ENCODE data around the gene WDR86.

DNA sequence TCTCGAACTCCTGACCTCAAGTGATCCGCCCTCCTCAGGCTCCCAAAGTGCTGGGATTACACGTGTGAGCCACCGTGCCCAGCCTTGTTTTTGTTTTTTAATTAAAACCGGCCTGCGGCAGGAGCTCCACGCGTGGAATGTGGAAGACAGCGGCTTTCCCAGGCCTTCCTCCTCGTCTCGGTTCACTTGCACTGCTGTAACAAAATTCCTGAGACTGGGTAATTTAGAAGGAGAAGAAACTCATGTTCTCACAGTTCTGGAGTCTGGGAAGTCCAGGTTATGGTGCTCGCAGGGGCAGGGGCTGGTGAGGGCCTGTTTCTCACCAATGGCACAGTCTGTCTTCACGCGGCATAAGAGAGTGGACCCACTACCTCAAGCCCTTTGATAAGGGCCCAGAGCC lies 44.5 kb upstream of the WDR86 start:
- TF ChIP-seq, protein P1, sequence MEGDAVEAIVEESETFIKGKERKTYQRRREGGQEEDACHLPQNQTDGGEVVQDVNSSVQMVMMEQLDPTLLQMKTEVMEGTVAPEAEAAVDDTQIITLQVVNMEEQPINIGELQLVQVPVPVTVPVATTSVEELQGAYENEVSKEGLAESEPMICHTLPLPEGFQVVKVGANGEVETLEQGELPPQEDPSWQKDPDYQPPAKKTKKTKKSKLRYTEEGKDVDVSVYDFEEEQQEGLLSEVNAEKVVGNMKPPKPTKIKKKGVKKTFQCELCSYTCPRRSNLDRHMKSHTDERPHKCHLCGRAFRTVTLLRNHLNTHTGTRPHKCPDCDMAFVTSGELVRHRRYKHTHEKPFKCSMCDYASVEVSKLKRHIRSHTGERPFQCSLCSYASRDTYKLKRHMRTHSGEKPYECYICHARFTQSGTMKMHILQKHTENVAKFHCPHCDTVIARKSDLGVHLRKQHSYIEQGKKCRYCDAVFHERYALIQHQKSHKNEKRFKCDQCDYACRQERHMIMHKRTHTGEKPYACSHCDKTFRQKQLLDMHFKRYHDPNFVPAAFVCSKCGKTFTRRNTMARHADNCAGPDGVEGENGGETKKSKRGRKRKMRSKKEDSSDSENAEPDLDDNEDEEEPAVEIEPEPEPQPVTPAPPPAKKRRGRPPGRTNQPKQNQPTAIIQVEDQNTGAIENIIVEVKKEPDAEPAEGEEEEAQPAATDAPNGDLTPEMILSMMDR (conservative IDR thresholded peaks at IDR 0.05): no peak
- no peak for TF ChIP-seq ZFX (IDR thresholded peaks at IDR 0.05)
